ENCODE measurements around the gene TLX1. TPM values are rescaled to one million over a fixed set of nuclear protein-coding genes. Genes with fewer than 3 reads are reported as not detected.
A peak's percentile ranks its signal among the peaks of the same experiment; 100 is the strongest.

TLX1 gene
- polyA plus RNA-seq, 2 of the 4 experiments (the other 2 are of a cell fraction), result 0.06 TPM; not detected in 1

- no peaks in the 10 kb centered on the region for H3K9me3 ChIP-seq
- FAIRE-seq, result no peak
- DNase-seq (ENCODE audit: low read depth in 1 of 2, low spot score in 1 of 2), result no peak
- H3K4me1 ChIP-seq, result peaks cover 68% of the 10 kb centered on the region
- H3K4me3 ChIP-seq, result no peak overlapping the region
- peak overlapping the region; percentile 72 for H3K4me2 ChIP-seq
- ChIA-PET CTCF (interaction anchor here (0.6 to 65.1 kb wide), 8 partner anchors 8 to 69 kb away, joined by 3 to 2364 read pairs (median 60); partner anchors contain the start of genes KAZALD1, PDZD7 and SFXN3), POLR2A (no interaction called here)
- TF ChIP-seq HOXB13 (CRISPR knock-in tag; IDR thresholded peaks at IDR 0.05; ENCODE audit: low read depth), result no peak
- TF ChIP-seq ELK1 (IDR thresholded peaks at IDR 0.05; ENCODE audit: low read depth, low read length), result no peak
- no peak for TF ChIP-seq JUNB (IDR thresholded peaks at IDR 0.05)
- WGBS (ENCODE audit: missing lambda C conversion rate), result 90% methylated on average over 5 of the region's 5 CpGs
- peak overlapping the region; percentile 62 to 73 for H3K27ac ChIP-seq
- ATAC-seq, result no peak
Observed at GRCh38 chr10:101090597-101090996, 40.5 kb upstream of the TLX1 start.

- 1% methylated on average over 12 of the region's 12 CpGs for WGBS (ENCODE audit: missing lambda C conversion rate)
- ChIA-PET POLR2A (interaction anchor here (1.2 kb wide), 1 partner anchor 50 kb away, joined by 5 read pairs; no protein-coding TSS in a partner anchor), CTCF (interaction anchor here (0.8 to 65.1 kb wide), 11 partner anchors 9 to 375 kb away, joined by 3 to 2364 read pairs (median 6); partner anchors contain the start of genes KAZALD1, PDZD7 and SFXN3)
- ATAC-seq, result peak; percentile 46 to 72
- Histone ChIP-seq H3K4me2 (peak overlapping the region; percentile 72), H3K4me3 (no peak overlapping the region), H3K9me3 (no peaks in the 10 kb centered on the region), H3K4me1 (peaks cover 68% of the 10 kb centered on the region), H3K27ac (peak overlapping the region; percentile 62 to 73)
- FAIRE-seq, result peak; percentile 63
- no peak for TF ChIP-seq NR3C1 (IDR thresholded peaks at IDR 0.05)
- TF ChIP-seq CEBPB (IDR thresholded peaks at IDR 0.05), result peak; percentile 59 to 83; a peak in 3 of 4 replicates
- TF ChIP-seq RCOR1 (IDR thresholded peaks at IDR 0.05; ENCODE audit: low read depth, low read length), result no peak
- TF ChIP-seq JUNB (IDR thresholded peaks at IDR 0.05), result no peak
- no peak for TF ChIP-seq RFX5 (IDR thresholded peaks at IDR 0.05)
- no peak for TF ChIP-seq FOSL2 (IDR thresholded peaks at IDR 0.05)
- TF ChIP-seq FOSL2 (CRISPR knock-in tag; IDR thresholded peaks at IDR 0.05), result 0 out of 2 replicates have a peak, but pooled peaks have one; percentile 37
- no peak for TF ChIP-seq HMGXB4 (CRISPR knock-in tag; IDR thresholded peaks at IDR 0.05; ENCODE audit: borderline replicate concordance)
- no peak for TF ChIP-seq HES2 (IDR thresholded peaks at IDR 0.05)
- peak; percentile 39; the same call in 1 of the 2 replicates for TF ChIP-seq GATA3 (IDR thresholded peaks at IDR 0.05; ENCODE audit: borderline replicate concordance)
- no peak for TF ChIP-seq HOXB5 (CRISPR knock-in tag; IDR thresholded peaks at IDR 0.05)
- TF ChIP-seq EHMT2 (IDR thresholded peaks at IDR 0.05; ENCODE audit: low read depth), result no peak
- no peak for TF ChIP-seq PHF8 (IDR thresholded peaks at IDR 0.05; ENCODE audit: borderline replicate concordance, low read depth)
- no peak for TF ChIP-seq HEYL (CRISPR knock-in tag; IDR thresholded peaks at IDR 0.05)
- peak; percentile 70 for TF ChIP-seq MAX (IDR thresholded peaks at IDR 0.05)
- no peak for TF ChIP-seq ATOH8 (CRISPR knock-in tag; IDR thresholded peaks at IDR 0.05; ENCODE audit: low read depth)
- no peak for TF ChIP-seq POLR2AphosphoS2 (conservative IDR thresholded peaks at IDR 0.05; ENCODE audit: low read length)
- TF ChIP-seq RARB (CRISPR knock-in tag; IDR thresholded peaks at IDR 0.05), result no peak
- TF ChIP-seq MAZ (IDR thresholded peaks at IDR 0.05; ENCODE audit: borderline replicate concordance, low read depth, low read length), result no peak
- peak; percentile 66 to 78 for DNase-seq (ENCODE audit: low read depth in 1 of 2, low spot score in 1 of 2)
Observed at GRCh38 chr10:101091546-101092290, 39.4 kb upstream of the TLX1 start.

Measured in A549 (cell line).